Liver (tissue), 9 donors: Measurements from ENCODE around the gene TXNIP. TPM values are rescaled to one million over a fixed set of nuclear protein-coding genes. Genes with fewer than 3 reads are reported as not detected.

Experiments used
- DNase-seq: peaks from one replicate; pipeline ENCODE4 v3.0.0-alpha.2; 2017; ENCODE audit warnings: low spot score
- H3K27ac ChIP-seq, 2 donors: one replicate each; pipeline ENCODE4 v1.7.0; 2013; ENCODE audit warnings: inconsistent platforms in 2 of 2, low read length in 2 of 2, control low read depth in 1 of 2, low read depth in 1 of 2, mild to moderate bottlenecking in 1 of 2
- H3K27me3 ChIP-seq, 4 donors: one replicate each; pipeline versions ENCODE4 v1.6.1 to v1.7.0; 2013; ENCODE audit warnings: low read length in 3 of 4, inconsistent platforms in 1 of 4, mild to moderate bottlenecking in 1 of 4, moderate library complexity in 1 of 4; ENCODE audit not compliant: control insufficient read depth in 4 of 4, insufficient read depth in 4 of 4
- H3K36me3 ChIP-seq, 4 donors: one replicate each; pipeline versions ENCODE4 v1.6.1 to v1.7.0; 2013; ENCODE audit warnings: low read length in 3 of 4, mild to moderate bottlenecking in 3 of 4, low read depth in 1 of 4, moderate library complexity in 1 of 4; ENCODE audit not compliant: control insufficient read depth in 4 of 4, insufficient read depth in 3 of 4
- H3K4me1 ChIP-seq, 4 donors: one replicate each; pipeline versions ENCODE4 v1.6.1 to v1.7.0; 2013; ENCODE audit warnings: low read length in 3 of 4, mild to moderate bottlenecking in 3 of 4, moderate library complexity in 1 of 4; ENCODE audit not compliant: control insufficient read depth in 4 of 4, insufficient read depth in 4 of 4
- H3K4me3 ChIP-seq, 3 donors: one replicate each; pipeline versions ENCODE4 v1.6.1 to v1.7.0; 2013; ENCODE audit warnings: low read length in 3 of 3, control low read depth in 1 of 3, low read depth in 1 of 3, mild to moderate bottlenecking in 1 of 3
- H3K9ac ChIP-seq, 2 donors: one replicate each; pipeline ENCODE4 v1.7.0; 2013; ENCODE audit warnings: low read length in 2 of 2, mild to moderate bottlenecking in 2 of 2, moderate library complexity in 2 of 2, control low read depth in 1 of 2, low read depth in 1 of 2
- H3K9me3 ChIP-seq, 4 donors: one replicate each; pipeline versions ENCODE4 v1.6.1 to v1.7.0; 2013; ENCODE audit warnings: low read length in 3 of 4; ENCODE audit not compliant: control insufficient read depth in 4 of 4
- ATF3 ChIP-seq: IDR thresholded peaks from 2 replicates; pipeline ENCODE4 v1.6.1; 2016; ENCODE audit warnings: antibody characterized with exemption
- CTCF ChIP-seq: fragments of 150-350 bp; IDR thresholded peaks from 2 replicates; pipeline ENCODE4 v1.5.1; 2017; ENCODE audit warnings: improper control_type of control experiment, low read depth, low read length; ENCODE audit not compliant: missing input control
- EGR1 ChIP-seq, 2 donors: IDR thresholded peaks; 2 replicates each; pipeline ENCODE4 v1.6.1; 2016 to 2018; ENCODE audit warnings: antibody characterized with exemption in 2 of 2, low read depth in 2 of 2
- FOXA1 ChIP-seq: IDR thresholded peaks from 2 replicates; pipeline ENCODE4 v1.6.1; 2016; ENCODE audit warnings: antibody characterized with exemption
- FOXA2 ChIP-seq: IDR thresholded peaks from 2 replicates; pipeline ENCODE4 v1.6.1; 2016; ENCODE audit warnings: antibody characterized with exemption
- GABPA ChIP-seq, 2 donors: IDR thresholded peaks in 1 of 2; conservative IDR thresholded peaks in 1 of 2; 2 replicates each; pipeline ENCODE4 v1.6.1; 2016; ENCODE audit warnings: antibody characterized with exemption in 2 of 2, mild to moderate bottlenecking in 1 of 2, moderate library complexity in 1 of 2
- HNF4A ChIP-seq, 2 donors: conservative IDR thresholded peaks; 2 replicates each; pipeline ENCODE4 v1.6.1; 2016; ENCODE audit warnings: antibody characterized with exemption in 2 of 2, mild to moderate bottlenecking in 2 of 2
- HNF4G ChIP-seq: IDR thresholded peaks from 2 replicates; pipeline ENCODE4 v1.6.1; 2016; ENCODE audit warnings: antibody characterized with exemption
- JUND ChIP-seq, 2 donors: IDR thresholded peaks; 2 replicates each; pipeline ENCODE4 v1.6.1; 2016; ENCODE audit warnings: antibody characterized with exemption in 2 of 2
- MAX ChIP-seq: IDR thresholded peaks from 2 replicates; pipeline ENCODE4 v1.6.1; 2016; ENCODE audit warnings: antibody characterized with exemption
- NR2F2 ChIP-seq: IDR thresholded peaks from 2 replicates; pipeline ENCODE4 v1.6.1; 2016; ENCODE audit warnings: antibody characterized with exemption
- RAD21 ChIP-seq, 2 donors: IDR thresholded peaks; 2 replicates each; pipeline ENCODE4 v1.6.1; 2016; ENCODE audit warnings: antibody characterized with exemption in 2 of 2, mild to moderate bottlenecking in 2 of 2
- REST ChIP-seq: IDR thresholded peaks from 2 replicates; pipeline ENCODE4 v1.6.1; 2016; ENCODE audit warnings: antibody characterized with exemption, mild to moderate bottlenecking
- RXRA ChIP-seq, 2 donors: IDR thresholded peaks; 2 replicates each; pipeline ENCODE4 v1.6.1; 2017 to 2018; ENCODE audit warnings: antibody characterized with exemption in 2 of 2, mild to moderate bottlenecking in 1 of 2
- SP1 ChIP-seq: IDR thresholded peaks from 2 replicates; pipeline ENCODE4 v1.6.1; 2018; ENCODE audit warnings: antibody characterized with exemption, mild to moderate bottlenecking
- TAF1 ChIP-seq: conservative IDR thresholded peaks from 2 replicates; pipeline ENCODE4 v1.6.1; 2016; ENCODE audit warnings: antibody characterized with exemption, mild to moderate bottlenecking
- YY1 ChIP-seq: IDR thresholded peaks from 2 replicates; pipeline ENCODE4 v1.6.1; 2016; ENCODE audit warnings: antibody characterized with exemption, mild to moderate bottlenecking
- ZBTB33 ChIP-seq: IDR thresholded peaks from 2 replicates; pipeline ENCODE4 v1.6.1; 2016; ENCODE audit warnings: antibody characterized with exemption
- WGBS: extraction: QIAGEN DNeasy Blood & Tissue Kit; methylation state at CpG from one replicate; pipeline ENCODE4 v1.1.7; 2013; 5-methylcytosine and 5-hydroxymethylcytosine counted together
- polyA plus RNA-seq, 2 donors: library from polyadenylated mRNA; stranded (reverse) in 1 of 2; unstranded in 1 of 2; fragments of 200-250 nt in 1 of 2; fragments of >200 nt in 1 of 2; fragmentation: Nextera tagmentation in 1 of 2; extraction: Ambion mirVana in 1 of 2; gene quantifications; one replicate each; pipeline versions ENCODE4 v1.2.1 to v1.2.3, GENCODE V29; 2013 to 2015
- total RNA-seq, 2 donors: library from RNA; depleted of rRNA; stranded (reverse); fragments of >200 nt; gene quantifications; one replicate each; pipeline ENCODE4 v1.2.3, GENCODE V29; 2014
- donor health status: healthy.
- donor health status: healthy.
- donor health status: healthy.
- donor health status: healthy.
- donor health status: healthy.

Gene TXNIP
- total and polyA plus RNA-seq, 4 donors, result 53.8 to 223 (median 92.0) TPM

- Histone ChIP-seq H3K9ac (peak overlapping the region in 1 of 2 donors; percentile 30), H3K4me1 (peaks cover 7 to 33% (median 16%) of the 10 kb centered on the region in 4 donors), H3K9me3 (no peaks in the 10 kb centered on the region), H3K27ac (peak overlapping the region; percentile 21 to 31), H3K4me3 (no peak overlapping the region), H3K27me3 (no peaks in the 10 kb centered on the region), H3K36me3 (no peaks in the 10 kb centered on the region)
- WGBS, result 71% methylated on average over 9 of the region's 9 CpGs
- TF ChIP-seq FOXA1 (no peak), EGR1 (IDR thresholded peaks at IDR 0.05; ENCODE audit: low read depth in 2 of 2) (no peak), GABPA (IDR thresholded peaks at IDR 0.05 in 1 of 2, conservative IDR thresholded peaks at IDR 0.05 in 1 of 2) (no peak), ATF3 (no peak), YY1 (no peak), REST (no peak), MAX (no peak), RAD21 (IDR thresholded peaks at IDR 0.05) (no peak), RXRA (IDR thresholded peaks at IDR 0.05) (no peak), SP1 (no peak), NR2F2 (no peak), TAF1 (no peak), HNF4A (conservative IDR thresholded peaks at IDR 0.05) (no peak), HNF4G (no peak), CTCF (no peak), JUND (IDR thresholded peaks at IDR 0.05) (no peak), FOXA2 (no peak), ZBTB33 (no peak)
- DNase-seq, result no peak
These were observed 43.4 kb upstream of the TXNIP start for GRCh38 chr1:146039844-146040194.
